Neural crest cell (in vitro differentiated cells): ENCODE measurements around the gene CD36. TPM values are rescaled to one million over a fixed set of nuclear protein-coding genes. Genes with fewer than 3 reads are reported as not detected.

Experiments used
- DNase-seq: peaks from one replicate; pipeline ENCODE4 v3.0.0; 2021; ENCODE audit warnings: low read depth, mixed read lengths, low spot score
- H3K27ac Mint-ChIP-seq: one replicate; pipeline ENCODE4 v1.8.0; 2021; ENCODE audit warnings: mild to moderate bottlenecking, mixed read lengths; ENCODE audit not compliant: unreplicated experiment
- H3K27me3 Mint-ChIP-seq: 2 replicates; pipeline ENCODE4 v1.8.0; 2021; ENCODE audit warnings: low read depth, mild to moderate bottlenecking, mixed read lengths
- H3K36me3 Mint-ChIP-seq: 2 replicates; pipeline ENCODE4 v1.8.0; 2021; ENCODE audit warnings: low read depth, mild to moderate bottlenecking, mixed read lengths
- H3K4me1 Mint-ChIP-seq: 2 replicates; pipeline ENCODE4 v1.8.0; 2021; ENCODE audit warnings: mixed read lengths
- H3K4me3 Mint-ChIP-seq: one replicate; pipeline ENCODE4 v1.8.0; 2021; ENCODE audit warnings: mild to moderate bottlenecking, mixed read lengths
- H3K9me3 Mint-ChIP-seq: 2 replicates; pipeline ENCODE4 v1.8.0; 2021; ENCODE audit warnings: mixed read lengths
- total RNA-seq: library from RNA; stranded (reverse); gene quantifications from 2 replicates; pipeline ENCODE4 v1.2.1, GENCODE V29; 2021
- TF ChIP-seq, protein P1 (sequence below): fragments of 200-600 bp; sonication (generic); conservative IDR thresholded peaks from 2 replicates; pipeline ENCODE4 v1.5.0; 2021; ENCODE audit warnings: antibody characterized with exemption, mild to moderate bottlenecking

The CD36 gene
- total RNA-seq, 1 donor from 2014 or later = 0.40 TPM

DNA sequence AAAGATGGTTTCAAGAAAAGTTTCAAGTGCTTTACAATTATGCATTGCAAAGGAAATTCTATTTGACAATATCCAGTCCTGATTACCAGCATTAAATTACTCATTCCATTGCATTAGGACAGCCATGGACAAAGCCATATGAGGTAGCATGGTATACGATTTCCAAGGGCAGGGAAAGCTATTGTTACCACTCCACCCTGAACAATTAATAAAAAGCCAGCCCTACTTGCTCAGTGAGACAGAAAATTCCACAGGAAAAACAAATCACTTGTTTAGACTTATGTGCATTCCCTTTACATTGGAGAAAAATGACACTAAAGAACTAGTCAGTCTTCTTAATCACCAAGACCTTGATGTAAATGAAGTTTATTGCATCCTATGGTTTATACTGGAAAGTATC, 5.6 kb downstream of the CD36 start:
- H3K36me3 Mint-ChIP-seq = no peaks in the 10 kb centered on the region
- TF ChIP-seq, protein P1, sequence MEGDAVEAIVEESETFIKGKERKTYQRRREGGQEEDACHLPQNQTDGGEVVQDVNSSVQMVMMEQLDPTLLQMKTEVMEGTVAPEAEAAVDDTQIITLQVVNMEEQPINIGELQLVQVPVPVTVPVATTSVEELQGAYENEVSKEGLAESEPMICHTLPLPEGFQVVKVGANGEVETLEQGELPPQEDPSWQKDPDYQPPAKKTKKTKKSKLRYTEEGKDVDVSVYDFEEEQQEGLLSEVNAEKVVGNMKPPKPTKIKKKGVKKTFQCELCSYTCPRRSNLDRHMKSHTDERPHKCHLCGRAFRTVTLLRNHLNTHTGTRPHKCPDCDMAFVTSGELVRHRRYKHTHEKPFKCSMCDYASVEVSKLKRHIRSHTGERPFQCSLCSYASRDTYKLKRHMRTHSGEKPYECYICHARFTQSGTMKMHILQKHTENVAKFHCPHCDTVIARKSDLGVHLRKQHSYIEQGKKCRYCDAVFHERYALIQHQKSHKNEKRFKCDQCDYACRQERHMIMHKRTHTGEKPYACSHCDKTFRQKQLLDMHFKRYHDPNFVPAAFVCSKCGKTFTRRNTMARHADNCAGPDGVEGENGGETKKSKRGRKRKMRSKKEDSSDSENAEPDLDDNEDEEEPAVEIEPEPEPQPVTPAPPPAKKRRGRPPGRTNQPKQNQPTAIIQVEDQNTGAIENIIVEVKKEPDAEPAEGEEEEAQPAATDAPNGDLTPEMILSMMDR = no peak
- H3K4me1 Mint-ChIP-seq = no peaks in the 10 kb centered on the region
- no peak overlapping the region for H3K27ac Mint-ChIP-seq
- H3K27me3 Mint-ChIP-seq = no peaks in the 10 kb centered on the region
- H3K4me3 Mint-ChIP-seq = no peak overlapping the region
- H3K9me3 Mint-ChIP-seq = peaks cover 2% of the 10 kb centered on the region
- DNase-seq = no peak

DNA sequence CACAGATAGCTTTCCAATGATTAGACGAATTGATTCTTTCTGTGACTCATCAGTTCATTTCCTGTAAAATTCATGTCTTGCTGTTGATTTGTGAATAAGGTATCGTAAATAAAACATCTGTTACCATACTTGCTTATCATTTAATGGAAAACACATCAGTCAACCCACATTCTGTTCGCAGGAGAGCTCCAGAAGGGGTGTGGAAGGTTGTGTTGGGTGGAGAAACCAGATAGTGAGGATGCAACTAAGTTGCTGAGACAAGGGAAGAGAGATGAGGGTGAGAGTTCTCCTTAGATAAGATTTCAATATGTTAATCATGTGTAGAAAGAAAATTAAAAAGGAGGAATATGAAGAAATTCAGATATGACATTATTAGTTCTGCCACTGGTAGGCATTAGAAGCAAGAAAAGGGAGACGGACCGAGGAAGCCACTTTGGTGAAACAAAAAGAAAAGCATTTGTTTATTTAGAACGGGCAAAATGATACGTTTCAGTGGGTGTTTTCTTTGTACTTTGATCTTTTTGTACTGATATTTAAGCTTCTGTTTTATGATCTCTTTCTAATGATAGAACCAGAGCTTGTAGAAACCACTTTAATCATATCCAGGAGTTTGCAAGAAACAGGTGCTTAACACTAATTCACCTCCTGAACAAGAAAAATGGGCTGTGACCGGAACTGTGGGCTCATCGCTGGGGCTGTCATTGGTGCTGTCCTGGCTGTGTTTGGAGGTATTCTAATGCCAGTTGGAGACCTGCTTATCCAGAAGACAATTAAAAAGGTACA, 7.8 kb downstream of the CD36 start:
- H3K4me1 Mint-ChIP-seq = no peaks in the 10 kb centered on the region
- no peaks in the 10 kb centered on the region for H3K36me3 Mint-ChIP-seq
- H3K27ac Mint-ChIP-seq = no peak overlapping the region

DNA sequence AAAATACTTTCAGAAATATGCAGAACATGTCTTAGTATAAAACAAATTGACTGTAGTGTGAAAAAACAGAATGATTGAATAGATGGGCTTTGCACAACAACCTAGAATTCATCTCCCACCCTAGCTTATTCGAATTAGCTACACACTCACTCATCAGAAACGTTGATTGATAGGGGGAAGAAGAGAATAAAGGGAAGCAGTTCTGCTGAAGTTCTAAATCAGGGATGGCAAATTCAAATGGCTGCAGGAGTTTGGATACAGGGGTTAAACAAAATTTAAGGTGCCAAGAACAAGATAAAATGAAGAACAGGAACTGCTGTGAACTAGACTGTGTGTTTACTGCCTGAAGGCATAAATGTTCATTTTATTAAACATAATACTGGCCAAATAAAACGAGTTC, 9.0 kb downstream of the CD36 start:
- no peak overlapping the region for H3K27ac Mint-ChIP-seq
- H3K9me3 Mint-ChIP-seq = no peaks in the 10 kb centered on the region
- TF ChIP-seq, protein P1 = no peak
- H3K36me3 Mint-ChIP-seq = no peaks in the 10 kb centered on the region
- no peak overlapping the region for H3K4me3 Mint-ChIP-seq
- DNase-seq = no peak
- H3K4me1 Mint-ChIP-seq = no peaks in the 10 kb centered on the region
- no peaks in the 10 kb centered on the region for H3K27me3 Mint-ChIP-seq

More for the DNA sequence above, 7.8 kb downstream of the CD36 start:
- no peak for DNase-seq
- no peak overlapping the region for H3K4me3 Mint-ChIP-seq
- H3K27me3 Mint-ChIP-seq = no peaks in the 10 kb centered on the region
- TF ChIP-seq, protein P1 = no peak
- no peaks in the 10 kb centered on the region for H3K9me3 Mint-ChIP-seq

DNA sequence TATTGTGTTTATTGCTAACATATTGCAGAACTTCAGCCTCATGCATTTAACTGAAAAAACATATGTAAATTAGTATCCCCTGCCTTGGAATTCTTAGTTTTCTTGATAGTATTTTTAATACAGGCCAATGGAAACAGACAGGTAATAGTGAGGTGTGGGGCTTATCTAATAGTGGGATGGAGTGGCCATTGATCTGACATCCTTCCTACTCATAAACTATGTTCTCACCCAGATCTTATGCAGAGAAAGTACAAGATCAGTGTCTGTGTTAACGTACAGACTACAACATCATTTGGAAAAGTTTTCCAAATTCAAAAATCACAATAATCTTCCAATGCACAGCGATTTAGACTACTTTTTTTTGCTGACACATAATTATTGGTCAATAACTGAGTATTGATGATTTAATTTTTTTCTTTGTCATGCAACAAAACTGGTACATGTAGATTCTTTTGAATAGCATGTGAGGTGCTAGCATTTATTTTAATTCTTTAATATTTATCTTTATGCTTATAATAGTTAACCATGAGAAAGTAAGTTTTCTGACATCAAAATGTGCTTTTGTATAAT, 9.7 kb downstream of the CD36 start:
- Mint-ChIP-seq H3K9me3 (no peaks in the 10 kb centered on the region), H3K27me3 (no peaks in the 10 kb centered on the region), H3K27ac (no peak overlapping the region), H3K36me3 (no peaks in the 10 kb centered on the region), H3K4me3 (no peak overlapping the region), H3K4me1 (no peaks in the 10 kb centered on the region)
- TF ChIP-seq, protein P1 = no peak
- no peak for DNase-seq

DNA sequence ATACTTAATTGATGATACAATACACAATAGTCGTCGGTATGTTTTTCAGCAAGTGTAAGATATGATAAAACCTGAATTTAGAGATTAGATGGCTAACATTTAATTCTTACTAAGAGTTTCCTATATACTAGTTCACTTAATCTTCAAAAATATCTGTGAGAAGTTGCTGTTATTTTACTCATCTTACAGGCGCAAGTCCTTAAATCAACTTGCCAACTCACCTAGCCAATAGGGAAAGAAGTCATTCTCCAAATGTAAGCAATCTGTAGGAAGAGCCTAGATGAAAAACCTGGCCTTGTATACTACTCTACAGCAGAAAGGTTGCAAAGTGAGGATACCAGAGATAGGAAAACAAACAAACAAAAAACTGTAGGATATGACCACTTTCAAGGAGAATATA, 10.6 kb downstream of the CD36 start:
- Mint-ChIP-seq H3K4me3 (no peak overlapping the region), H3K4me1 (no peaks in the 10 kb centered on the region), H3K27me3 (no peaks in the 10 kb centered on the region), H3K9me3 (no peaks in the 10 kb centered on the region), H3K36me3 (no peaks in the 10 kb centered on the region), H3K27ac (no peak overlapping the region)
- no peak for DNase-seq
- TF ChIP-seq, protein P1 = no peak
